Activated CD4-positive, alpha-beta memory T cell treated with anti-CD3 and anti-CD28 coated beads for 36 hours (primary cell): Measurements from ENCODE around the gene UBE4B. TPM values are rescaled to one million over a fixed set of nuclear protein-coding genes. Genes with fewer than 3 reads are reported as not detected.
"Not testable (repeated sequence)": the region's sequence is repeated elsewhere in the genome, so short reads cannot be mapped to it uniquely, and the experiment has no call there.

ENCODE experiments used
- CTCF ChIA-PET: fragments of 350-600 bp; sonication (Branson Sonifier 250); formaldehyde crosslinking; loops from one replicate; lab custom pipeline; 2021; ENCODE audit warnings: antibody characterized with exemption, inconsistent platforms; lab: Charles Lee
- POLR2A ChIA-PET: fragments of 350-600 bp; sonication (Branson Sonifier 250); formaldehyde crosslinking; loops from one replicate; lab custom pipeline; 2021; ENCODE audit warnings: antibody characterized with exemption; lab: Charles Lee
- DNase-seq: peaks from one replicate; pipeline ENCODE4 v3.0.0-alpha.2; 2020
- H3K27ac Mint-ChIP-seq: one replicate; pipeline ENCODE4 v1.8.0; 2021; ENCODE audit warnings: mixed read lengths
- H3K27me3 Mint-ChIP-seq: one replicate; pipeline ENCODE4 v1.8.0; 2021; ENCODE audit warnings: mixed read lengths
- H3K36me3 Mint-ChIP-seq: one replicate; pipeline ENCODE4 v1.8.0; 2021; ENCODE audit warnings: mixed read lengths
- H3K4me1 Mint-ChIP-seq: one replicate; pipeline ENCODE4 v1.8.0; 2021; ENCODE audit warnings: low read depth, mixed read lengths
- H3K4me3 Mint-ChIP-seq: one replicate; pipeline ENCODE4 v1.8.0; 2021; ENCODE audit warnings: mild to moderate bottlenecking, mixed read lengths
- H3K9me3 Mint-ChIP-seq: one replicate; pipeline ENCODE4 v1.8.0; 2021; ENCODE audit warnings: mixed read lengths
- intact Hi-C: fragments of 100-400 bp; cut with micrococcal nuclease; formaldehyde crosslinking; loops from one replicate; pipeline ENCODE4 v1.15.1; 2023
- total RNA-seq, 2 experiments: library from RNA; stranded (reverse); gene quantifications; one replicate each; pipeline ENCODE4 v1.2.3, GENCODE V29; 2021

The UBE4B gene
- total RNA-seq, 2 experiments from 2014 or later: 24.3 to 25.3 TPM

- no peak for DNase-seq
- Mint-ChIP-seq H3K36me3 (no peaks in the 10 kb centered on the region), H3K4me3 (no peak overlapping the region), H3K9me3 (peaks cover 2% of the 10 kb centered on the region), H3K27me3 (no peaks in the 10 kb centered on the region), H3K27ac (no peak overlapping the region), H3K4me1 (no peaks in the 10 kb centered on the region)
- intact Hi-C loops: no loop called here
- CTCF ChIA-PET: no interaction called here
- POLR2A ChIA-PET: no interaction called here
Observed at GRCh38 chr1:10188133-10188650, 155.4 kb downstream of the UBE4B start.

DNA sequence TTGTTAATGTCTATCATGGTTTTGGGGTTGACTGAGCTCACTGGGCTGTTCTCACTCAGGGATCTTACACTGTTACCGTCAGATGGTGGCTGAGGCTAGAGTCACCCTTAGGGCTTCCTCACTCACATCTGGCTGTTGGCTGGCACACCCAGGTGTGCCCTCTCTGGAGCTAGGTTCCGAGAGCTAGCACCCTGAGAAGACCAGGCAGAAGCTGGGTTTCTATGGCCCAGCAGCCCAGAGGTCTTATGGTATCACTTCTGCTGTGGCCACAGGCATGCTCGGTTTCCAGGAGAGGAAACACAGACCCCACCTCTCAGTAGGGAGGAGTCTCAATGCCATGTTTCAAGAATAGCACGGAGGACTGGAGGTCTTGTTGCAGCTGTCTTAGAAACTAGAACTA is 156.9 kb downstream of the UBE4B start:
- Mint-ChIP-seq H3K27ac (no peak overlapping the region), H3K27me3 (no peaks in the 10 kb centered on the region), H3K4me1 (no peaks in the 10 kb centered on the region), H3K9me3 (peaks cover 2% of the 10 kb centered on the region), H3K4me3 (no peak overlapping the region), H3K36me3 (no peaks in the 10 kb centered on the region)
- intact Hi-C loops: no loop called here
- POLR2A ChIA-PET: interaction anchor here (0.9 kb wide), 1 partner anchor 20 kb away, joined by 4 read pairs; no protein-coding TSS in a partner anchor
- CTCF ChIA-PET: interaction anchor here (1.0 kb wide), 2 partner anchors 21 to 240 kb away, joined by 3 read pairs; partner anchors contain the start of gene KIF1B
- no peak for DNase-seq

GRCh38 chr1:10192263-10192662 is 159.5 kb downstream of the UBE4B start:
- H3K27ac Mint-ChIP-seq: no peak overlapping the region
- H3K9me3 Mint-ChIP-seq: peaks cover 2% of the 10 kb centered on the region
- CTCF ChIA-PET: interaction anchor here (3.2 kb wide), 1 partner anchor 18 kb away, joined by 14 read pairs; the partner anchor contains the start of gene KIF1B
- DNase-seq: no peak
- H3K4me1 Mint-ChIP-seq: no peaks in the 10 kb centered on the region
- POLR2A ChIA-PET: no interaction called here
- H3K27me3 Mint-ChIP-seq: no peaks in the 10 kb centered on the region
- intact Hi-C loops: no loop called here
- H3K4me3 Mint-ChIP-seq: no peak overlapping the region
- no peaks in the 10 kb centered on the region for H3K36me3 Mint-ChIP-seq

DNA sequence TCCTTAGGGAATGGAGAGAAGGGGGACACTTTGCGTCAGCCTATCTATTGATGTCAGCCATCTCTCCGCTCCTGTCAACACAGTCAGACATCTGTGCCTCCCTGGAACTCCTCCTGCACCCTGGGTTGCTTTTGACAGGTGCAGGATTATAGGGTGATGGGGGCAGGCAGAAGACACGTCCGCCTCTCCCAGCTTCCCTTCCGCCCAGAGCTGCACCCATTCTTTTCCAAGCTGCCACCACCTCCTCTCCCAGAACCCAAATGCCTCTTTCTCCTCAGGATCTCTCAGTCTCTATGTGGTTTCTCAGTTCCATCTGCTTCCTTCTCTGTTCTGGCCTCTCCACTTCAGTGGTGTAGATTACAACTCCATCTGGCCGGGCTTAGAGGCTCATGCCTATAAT is 160.5 kb downstream of the UBE4B start:
- ChIA-PET CTCF (interaction anchor here (3.2 kb wide), 1 partner anchor 17 kb away, joined by 14 read pairs; the partner anchor contains the start of gene KIF1B), POLR2A (no interaction called here)
- no peaks in the 10 kb centered on the region for H3K27me3 Mint-ChIP-seq
- no peak overlapping the region for H3K4me3 Mint-ChIP-seq
- no peaks in the 10 kb centered on the region for H3K36me3 Mint-ChIP-seq
- no peak for DNase-seq
- intact Hi-C loops: no loop called here
- H3K9me3 Mint-ChIP-seq: peaks cover under 1% of the 10 kb centered on the region
- H3K4me1 Mint-ChIP-seq: no peaks in the 10 kb centered on the region
- H3K27ac Mint-ChIP-seq: no peak overlapping the region

GRCh38 chr1:10195570-10195969 is 162.8 kb downstream of the UBE4B start:
- ChIA-PET POLR2A (no interaction called here), CTCF (no interaction called here)
- Mint-ChIP-seq H3K4me1 (no peaks in the 10 kb centered on the region), H3K27me3 (no peaks in the 10 kb centered on the region), H3K4me3 (no peak overlapping the region), H3K27ac (no peak overlapping the region), H3K36me3 (no peaks in the 10 kb centered on the region), H3K9me3 (no peaks in the 10 kb centered on the region)
- intact Hi-C loops: no loop called here
- no peak for DNase-seq

DNA sequence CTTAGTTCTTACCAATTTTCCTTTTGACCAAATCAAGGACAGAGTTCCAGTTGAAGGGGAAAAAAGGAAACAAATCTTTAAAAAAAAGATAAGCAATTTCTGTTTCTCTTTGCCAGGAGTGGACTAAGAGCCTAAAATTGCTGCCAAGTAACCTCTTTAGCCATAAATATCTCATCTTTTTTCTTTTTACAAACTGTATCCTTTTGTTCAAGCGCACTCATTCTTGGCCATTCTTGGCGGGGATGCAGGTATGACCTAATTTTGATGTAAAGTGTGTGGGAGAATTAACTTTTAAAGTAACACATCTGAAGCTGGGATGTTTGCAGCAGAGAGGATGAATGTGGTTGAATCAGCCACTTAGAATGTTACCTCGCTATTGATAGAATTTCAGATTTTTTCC is 164.2 kb downstream of the UBE4B start:
- DNase-seq: no peak
- Mint-ChIP-seq H3K4me3 (no peak overlapping the region), H3K36me3 (no peaks in the 10 kb centered on the region), H3K27ac (no peak overlapping the region), H3K9me3 (no peaks in the 10 kb centered on the region), H3K27me3 (peaks cover 4% of the 10 kb centered on the region), H3K4me1 (no peaks in the 10 kb centered on the region)
- intact Hi-C loops: no loop called here
- ChIA-PET CTCF (no interaction called here), POLR2A (no interaction called here)

- CTCF ChIA-PET: interaction anchor here (1.6 kb wide), 1 partner anchor 9 kb away, joined by 10 read pairs; the partner anchor contains the start of gene KIF1B
- POLR2A ChIA-PET: no interaction called here
- H3K4me3 Mint-ChIP-seq: no peak overlapping the region
- H3K27me3 Mint-ChIP-seq: peaks cover 6% of the 10 kb centered on the region
- H3K4me1 Mint-ChIP-seq: no peaks in the 10 kb centered on the region
- intact Hi-C loops: no loop called here
- no peak for DNase-seq
- no peaks in the 10 kb centered on the region for H3K9me3 Mint-ChIP-seq
- H3K36me3 Mint-ChIP-seq: no peaks in the 10 kb centered on the region
- H3K27ac Mint-ChIP-seq: no peak overlapping the region
Observed at GRCh38 chr1:10200620-10201019, 167.9 kb downstream of the UBE4B start.

- Mint-ChIP-seq H3K27me3 (peaks cover 6% of the 10 kb centered on the region), H3K4me3 (no peak overlapping the region), H3K4me1 (peaks cover under 1% of the 10 kb centered on the region), H3K36me3 (no peaks in the 10 kb centered on the region), H3K9me3 (no peaks in the 10 kb centered on the region), H3K27ac (no peak overlapping the region)
- intact Hi-C loops: no loop called here
- ChIA-PET POLR2A (no interaction called here), CTCF (no interaction called here)
- DNase-seq: no peak
Observed at GRCh38 chr1:10204003-10204642, 171.4 kb downstream of the UBE4B start.

DNA sequence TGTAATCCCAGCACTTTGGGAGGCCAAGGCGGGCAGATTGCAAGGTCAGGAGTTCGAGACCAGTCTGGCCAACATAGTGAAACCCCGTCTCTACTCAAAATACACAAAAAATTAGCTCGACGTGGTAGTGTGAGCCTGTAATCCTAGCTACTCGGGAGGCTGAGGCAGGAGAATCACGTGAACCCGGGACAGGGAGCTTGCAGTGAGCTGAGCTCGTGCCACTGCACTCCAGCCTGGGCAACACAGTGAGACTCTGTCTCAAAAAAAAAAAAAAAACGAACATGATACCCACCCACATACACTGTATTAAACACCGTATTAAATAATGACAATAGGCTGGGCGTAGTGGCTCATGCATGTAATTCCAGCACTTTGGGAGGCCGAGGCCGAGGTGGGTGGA is 172.4 kb downstream of the UBE4B start:
- intact Hi-C loops, H3K4me1 Mint-ChIP-seq, CTCF ChIA-PET, H3K9me3 Mint-ChIP-seq, H3K27me3 Mint-ChIP-seq, DNase-seq, POLR2A ChIA-PET, H3K27ac Mint-ChIP-seq, H3K36me3 Mint-ChIP-seq, H3K4me3 Mint-ChIP-seq: not testable (repeated sequence)

- Mint-ChIP-seq H3K4me3 (no peak overlapping the region), H3K27me3 (peaks cover 2% of the 10 kb centered on the region), H3K36me3 (no peaks in the 10 kb centered on the region), H3K4me1 (peaks cover 23% of the 10 kb centered on the region), H3K27ac (no peak overlapping the region), H3K9me3 (no peaks in the 10 kb centered on the region)
- no peak for DNase-seq
- intact Hi-C loops: no loop called here
- ChIA-PET CTCF (interaction anchor here (0.8 to 2.9 kb wide), 5 partner anchors 13 to 223 kb away, joined by 3 to 28 read pairs (median 5); partner anchors contain the start of gene CENPS), POLR2A (no interaction called here)
Observed at GRCh38 chr1:10207810-10208209, 175.1 kb downstream of the UBE4B start.

- ChIA-PET POLR2A (interaction anchor here (1.2 to 2.2 kb wide), 2 partner anchors 19 to 222 kb away, joined by 4 to 6 read pairs; partner anchors contain the start of gene CENPS), CTCF (interaction anchor here (0.8 to 2.9 kb wide), 14 partner anchors 14 to 223 kb away, joined by 3 to 28 read pairs (median 6); partner anchors contain the start of gene CENPS)
- DNase-seq: no peak
- Mint-ChIP-seq H3K4me3 (no peak overlapping the region), H3K4me1 (peaks cover 28% of the 10 kb centered on the region), H3K9me3 (no peaks in the 10 kb centered on the region), H3K36me3 (no peaks in the 10 kb centered on the region), H3K27ac (no peak overlapping the region), H3K27me3 (no peaks in the 10 kb centered on the region)
- intact Hi-C loops: no loop called here
Observed at GRCh38 chr1:10208537-10208936, 175.8 kb downstream of the UBE4B start.

DNA sequence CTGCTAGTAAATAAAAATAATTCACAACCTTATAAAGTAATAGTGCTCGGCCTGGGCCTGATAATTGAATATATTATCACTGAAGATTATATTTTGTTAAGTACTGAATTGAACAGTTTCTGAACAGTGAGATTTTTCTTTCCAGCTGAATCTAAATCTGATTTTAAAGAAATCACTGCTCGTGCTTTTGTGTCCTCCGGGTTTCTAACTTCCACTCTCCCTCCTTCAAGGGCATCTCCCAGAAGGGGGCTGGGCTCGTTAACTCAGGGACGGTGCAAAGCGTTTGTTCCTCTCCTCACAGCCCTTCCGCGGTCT is 176.8 kb downstream of the UBE4B start:
- DNase-seq: no peak
- intact Hi-C loops: no loop called here
- no peaks in the 10 kb centered on the region for H3K36me3 Mint-ChIP-seq
- ChIA-PET POLR2A (interaction anchor here (0.8 to 2.2 kb wide), 5 partner anchors 20 to 306 kb away, joined by 3 to 9 read pairs (median 4); partner anchors contain the start of gene CENPS), CTCF (interaction anchor here (0.8 to 2.9 kb wide), 30 partner anchors 8 to 306 kb away, joined by 3 to 28 read pairs (median 6); partner anchors contain the start of gene CENPS)
- H3K4me1 Mint-ChIP-seq: peaks cover 33% of the 10 kb centered on the region
- peak overlapping the region; percentile 60 for H3K27ac Mint-ChIP-seq
- no peaks in the 10 kb centered on the region for H3K27me3 Mint-ChIP-seq
- H3K9me3 Mint-ChIP-seq: no peaks in the 10 kb centered on the region
- peak overlapping the region; percentile 82 for H3K4me3 Mint-ChIP-seq
